GM18951 (cell line): ENCODE results near the gene PRAMEF20.

Experiments
- POLR2A ChIP-seq: IDR thresholded peaks from 4 replicates; pipeline ENCODE4 v1.6.1; 2011; ENCODE audit warnings: mild to moderate bottlenecking; ENCODE audit not compliant: insufficient read length, insufficient read depth; ENCODE audit errors: extremely low read depth
- in situ Hi-C: fragments of 300-500 bp; cut with MboI; formaldehyde crosslinking; loops from one replicate; pipeline ENCODE4 v1.12.0; 2022; ENCODE audit warnings: low sequenced_read_pairs, mixed read lengths, inconsistent platforms; ENCODE audit not compliant: unreplicated experiment

Gene PRAMEF20

DNA sequence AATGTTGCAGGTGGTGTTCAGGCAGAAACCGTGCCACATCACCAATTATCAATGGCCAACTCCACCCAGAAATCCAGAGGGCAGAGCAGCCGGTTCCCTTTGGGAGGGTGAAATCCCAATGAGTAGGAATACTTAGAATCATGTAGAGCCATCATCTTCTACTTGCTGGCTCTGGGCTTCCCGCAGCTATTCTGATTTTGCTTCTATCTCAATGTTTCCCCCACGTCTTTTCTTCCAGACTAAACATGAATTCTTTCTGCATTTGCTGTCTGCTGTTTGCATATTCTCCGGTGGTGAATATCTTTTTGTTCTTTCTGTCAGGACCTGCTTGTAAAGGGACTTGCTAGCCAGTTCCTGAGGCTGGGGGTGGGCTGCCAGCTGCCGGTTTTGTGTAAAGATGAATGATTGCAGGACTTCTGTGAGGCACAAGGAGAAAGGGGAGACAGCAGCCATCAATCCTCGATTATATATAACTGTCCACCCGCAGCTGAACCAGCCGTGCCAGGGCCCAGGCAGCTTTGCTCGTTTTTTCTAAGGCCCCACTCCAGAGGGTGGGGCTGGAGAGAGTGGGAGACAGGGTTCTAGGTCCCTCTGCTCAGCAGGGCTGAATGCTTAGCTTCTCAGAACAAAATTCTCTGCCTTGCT lies 33.2 kb downstream of the PRAMEF20 start:
- TF ChIP-seq POLR2A = no peak
- in situ Hi-C loops = no loop called here

GRCh38 chr1:13450204-13450603 lies 40.0 kb downstream of the PRAMEF20 start:
- in situ Hi-C loops = no loop called here
- no peak for TF ChIP-seq POLR2A

- TF ChIP-seq POLR2A = no peak
- in situ Hi-C loops = no loop called here
Observed at GRCh38 chr1:13451399-13451965, 41.2 kb downstream of the PRAMEF20 start.

DNA sequence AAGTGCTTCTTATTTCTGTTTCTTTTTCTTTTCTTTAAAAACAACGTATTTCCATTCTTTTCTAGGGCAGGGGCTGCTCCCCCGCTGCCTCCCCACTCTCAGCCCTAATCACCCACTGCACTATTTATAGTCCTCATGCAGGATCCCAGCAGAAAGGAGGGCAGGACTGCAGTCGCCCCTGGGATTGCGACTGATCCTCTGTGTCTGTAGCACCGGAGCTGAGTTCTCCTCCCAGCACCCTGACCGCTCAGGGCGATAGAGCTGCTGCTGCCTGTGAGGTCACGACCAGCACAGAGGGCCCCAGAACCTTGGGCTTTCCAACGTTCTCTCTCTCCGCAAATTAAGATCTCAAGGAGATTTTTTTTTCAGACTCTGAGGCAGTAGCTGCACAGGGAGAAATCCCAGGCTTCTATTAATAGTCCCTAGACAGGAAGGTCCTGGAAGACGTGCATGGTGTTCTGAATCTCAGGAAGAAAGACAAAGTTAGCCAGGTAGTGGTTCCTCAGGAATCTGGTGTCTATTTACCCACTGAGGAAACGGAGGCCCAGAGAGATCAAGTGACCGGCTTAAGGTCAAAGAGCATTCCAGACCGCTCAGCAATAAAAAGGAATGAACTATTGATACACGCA lies 46.8 kb downstream of the PRAMEF20 start:
- in situ Hi-C loops = no loop called here
- no peak for TF ChIP-seq POLR2A

DNA sequence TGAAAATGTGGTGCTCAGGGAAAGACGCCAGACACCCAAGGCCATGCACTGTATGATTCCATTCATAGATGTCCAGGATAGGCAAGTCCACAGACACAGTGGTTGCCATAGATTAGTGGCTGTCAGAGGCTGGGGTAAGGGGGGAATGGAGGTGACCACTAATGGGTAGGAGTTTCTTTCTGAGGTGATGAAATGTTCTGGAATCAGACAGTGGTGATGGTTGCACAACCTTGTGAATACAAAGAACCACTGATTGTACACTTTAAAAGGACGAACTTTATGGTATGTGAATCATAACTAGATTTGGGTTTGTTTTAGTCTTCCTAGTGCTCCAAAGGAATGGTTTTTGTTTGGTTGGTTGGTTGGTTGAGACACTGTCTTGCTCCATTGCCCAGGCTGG lies 51.7 kb downstream of the PRAMEF20 start:
- no peak for TF ChIP-seq POLR2A

GRCh38 chr1:13462682-13463081 lies 52.4 kb downstream of the PRAMEF20 start:
- no peak for TF ChIP-seq POLR2A
- in situ Hi-C loops = no loop called here

More for the DNA sequence above, 51.7 kb downstream of the PRAMEF20 start:
- in situ Hi-C loops = no loop called here

DNA sequence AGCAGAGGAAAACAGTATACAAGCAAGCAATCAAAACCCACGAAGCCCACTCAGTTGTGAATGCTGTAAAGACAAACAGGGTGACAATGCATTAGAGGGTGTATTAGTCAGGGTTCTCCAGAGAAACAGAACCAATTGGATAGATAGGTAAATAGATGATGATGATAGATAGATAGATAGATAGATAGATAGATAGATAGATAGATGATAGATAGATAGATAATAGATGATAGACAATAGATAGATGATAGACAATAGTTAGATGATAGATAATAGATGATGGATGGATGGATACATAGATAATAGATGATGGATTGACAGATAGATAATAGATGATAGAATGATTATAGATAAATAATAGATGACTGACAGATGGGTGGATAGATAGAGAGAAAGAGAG lies 55.3 kb downstream of the PRAMEF20 start:
- TF ChIP-seq POLR2A = no peak
- in situ Hi-C loops = no loop called here

- in situ Hi-C loops = no loop called here
- no peak for TF ChIP-seq POLR2A
Observed at GRCh38 chr1:13469343-13469742, 59.1 kb downstream of the PRAMEF20 start.
